Measurements from ENCODE around the gene TNFAIP3.
"Not testable (repeated sequence)": the region's sequence is repeated elsewhere in the genome, so short reads cannot be mapped to it uniquely, and the experiment has no call there.

The TNFAIP3 gene

GRCh38 chr6:137893726-137894125, 26.7 kb downstream of the TNFAIP3 start:
- no peak for FAIRE-seq
- DNase-seq (ENCODE audit: extremely low spot score, insufficient read length, low read depth): no peak

GRCh38 chr6:137894378-137894777, 27.3 kb downstream of the TNFAIP3 start:
- FAIRE-seq; DNase-seq (ENCODE audit: extremely low spot score, insufficient read length, low read depth): not testable (repeated sequence)

- no peak for FAIRE-seq
- DNase-seq (ENCODE audit: extremely low spot score, insufficient read length, low read depth): no peak
Measured at GRCh38 chr6:137894779-137895385, 27.8 kb downstream of the TNFAIP3 start.

GRCh38 chr6:137896647-137897046, 29.6 kb downstream of the TNFAIP3 start:
- FAIRE-seq (no peak), DNase-seq (ENCODE audit: extremely low spot score, insufficient read length, low read depth) (no peak)

- FAIRE-seq (no peak), DNase-seq (ENCODE audit: extremely low spot score, insufficient read length, low read depth) (no peak)
Measured at GRCh38 chr6:137900815-137901214, 33.8 kb downstream of the TNFAIP3 start.

- FAIRE-seq (no peak), DNase-seq (ENCODE audit: extremely low spot score, insufficient read length, low read depth) (no peak)
Measured at GRCh38 chr6:137901454-137901853, 34.4 kb downstream of the TNFAIP3 start.

GRCh38 chr6:137902699-137903098, 35.6 kb downstream of the TNFAIP3 start:
- FAIRE-seq (peak; percentile 56), DNase-seq (ENCODE audit: extremely low spot score, insufficient read length, low read depth) (no peak)

GRCh38 chr6:137903274-137903932, 36.3 kb downstream of the TNFAIP3 start:
- FAIRE-seq: peak; percentile 51
- DNase-seq (ENCODE audit: extremely low spot score, insufficient read length, low read depth): no peak

- DNase-seq (ENCODE audit: extremely low spot score, insufficient read length, low read depth) (peak; percentile 44), FAIRE-seq (peak; percentile 99)
Measured at GRCh38 chr6:137903933-137904821, 37.1 kb downstream of the TNFAIP3 start.

GRCh38 chr6:137904822-137905617, 38.0 kb downstream of the TNFAIP3 start:
- DNase-seq (ENCODE audit: extremely low spot score, insufficient read length, low read depth) (no peak), FAIRE-seq (no peak)

- FAIRE-seq: no peak
- DNase-seq (ENCODE audit: extremely low spot score, insufficient read length, low read depth): no peak
Measured at GRCh38 chr6:137906020-137906472, 39.0 kb downstream of the TNFAIP3 start.

GRCh38 chr6:137907170-137907569, 40.1 kb downstream of the TNFAIP3 start:
- DNase-seq (ENCODE audit: extremely low spot score, insufficient read length, low read depth) (no peak), FAIRE-seq (peak; percentile 41)

GRCh38 chr6:137909533-137909932, 42.5 kb downstream of the TNFAIP3 start:
- FAIRE-seq (no peak), DNase-seq (ENCODE audit: extremely low spot score, insufficient read length, low read depth) (no peak)

GRCh38 chr6:137910424-137910834, 43.4 kb downstream of the TNFAIP3 start:
- no peak for FAIRE-seq
- DNase-seq (ENCODE audit: extremely low spot score, insufficient read length, low read depth): no peak

GRCh38 chr6:137910843-137911456, 43.9 kb downstream of the TNFAIP3 start:
- DNase-seq (ENCODE audit: extremely low spot score, insufficient read length, low read depth) (no peak), FAIRE-seq (peak; percentile 46)

GRCh38 chr6:137911675-137912191, 44.7 kb downstream of the TNFAIP3 start:
- peak; percentile 92 for FAIRE-seq

GRCh38 chr6:137912813-137913212, 45.8 kb downstream of the TNFAIP3 start:
- DNase-seq (ENCODE audit: extremely low spot score, insufficient read length, low read depth) (no peak), FAIRE-seq (peak; percentile 9)

More at GRCh38 chr6:137911675-137912191, 44.7 kb downstream of the TNFAIP3 start:
- no peak for DNase-seq (ENCODE audit: extremely low spot score, insufficient read length, low read depth)

- DNase-seq (ENCODE audit: extremely low spot score, insufficient read length, low read depth) (no peak), FAIRE-seq (peak; percentile 29)
Measured at GRCh38 chr6:137913434-137913833, 46.4 kb downstream of the TNFAIP3 start.

- FAIRE-seq: peak; percentile 9
- no peak for DNase-seq (ENCODE audit: extremely low spot score, insufficient read length, low read depth)
Measured at GRCh38 chr6:137913996-137914529, 47.0 kb downstream of the TNFAIP3 start.

All from GM18507 (cell line).